HPDE6-E6E7 (cell line): ENCODE results near the gene LMX1A.

Experiments used
- DNase-seq: peaks from one replicate; pipeline ENCODE4 v3.0.0; 2011; ENCODE audit warnings: missing footprints; ENCODE audit errors: extremely low spot score

The LMX1A gene

DNA sequence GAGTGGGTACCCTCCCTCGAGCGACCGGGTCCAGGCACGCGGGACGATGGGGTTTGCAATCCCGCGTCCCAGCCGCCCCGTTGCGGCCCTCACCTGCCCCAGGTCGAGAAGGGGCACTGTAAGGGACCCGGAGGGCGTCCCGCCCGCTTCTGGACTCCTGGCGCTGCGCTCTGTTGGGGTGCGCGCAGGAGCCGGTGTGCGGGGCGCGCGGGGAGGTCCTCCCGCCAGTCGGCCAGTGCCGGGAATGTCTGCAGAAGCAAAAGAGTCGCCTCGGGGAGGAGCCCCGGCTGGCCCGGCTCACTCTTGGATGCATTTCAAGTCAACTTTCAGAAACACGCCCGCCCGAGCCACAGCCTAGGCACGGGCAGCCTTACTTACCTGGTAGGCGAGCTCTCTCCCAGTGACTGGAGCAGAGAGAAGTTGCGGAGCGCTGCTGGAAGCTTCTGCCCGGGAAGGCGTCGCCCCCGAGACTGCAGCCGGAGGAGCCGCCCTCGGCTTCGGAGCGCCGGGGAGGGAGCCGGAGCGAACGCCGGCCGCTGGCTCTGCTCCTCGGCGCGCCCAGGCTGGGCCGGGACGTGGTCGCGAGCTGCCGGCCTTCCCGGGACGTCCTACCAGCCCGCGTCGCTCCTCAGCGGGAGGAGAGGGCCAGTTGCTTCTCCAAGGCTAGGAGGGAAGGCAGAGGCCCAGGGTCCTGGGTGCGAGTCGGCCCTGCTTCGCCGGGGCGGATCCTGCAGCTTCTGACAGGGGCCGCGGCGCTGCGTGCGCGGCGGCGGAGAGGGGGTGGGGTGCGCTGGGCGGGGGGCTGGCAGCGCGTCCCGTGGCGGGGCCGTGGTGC is at the start of gene LMX1A:
LMX1A (minus strand) TSS at position 739 of the 835 bp plus-strand sequence. CDS start 1,156 bp downstream, outside the sequence.
- no peak for DNase-seq

DNA sequence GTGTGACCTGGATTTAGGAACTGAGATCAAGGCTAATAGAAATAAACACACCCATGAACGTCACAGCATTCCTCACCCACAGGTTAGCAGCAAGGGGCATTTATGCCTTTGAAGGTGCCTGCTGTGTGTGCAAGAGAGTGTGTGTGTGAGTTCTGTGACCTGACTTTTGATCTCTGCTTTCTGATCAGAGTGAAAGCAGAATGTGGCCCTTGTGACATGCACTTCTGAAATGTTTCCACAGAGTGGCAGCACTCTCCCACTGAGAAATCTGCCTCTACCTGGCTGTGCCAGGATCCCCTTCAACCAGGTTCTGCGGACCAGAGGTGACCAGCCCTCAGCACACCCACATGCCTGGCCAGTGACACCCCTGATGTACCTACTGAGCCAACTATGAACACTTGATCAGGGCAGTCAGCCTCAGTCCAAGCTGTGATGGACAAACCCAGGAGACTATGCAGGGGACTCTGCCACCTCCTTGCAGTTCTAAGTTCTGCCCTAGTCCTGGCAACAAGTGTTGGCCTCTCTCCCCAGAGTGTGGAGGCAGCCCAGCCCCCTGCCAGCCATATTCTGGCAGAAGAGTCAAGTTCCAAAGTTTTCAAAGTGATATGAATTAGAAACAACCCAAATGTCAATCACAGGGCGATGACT is 47.4 kb upstream of the LMX1A start:
- DNase-seq, result peak; percentile 17

DNA sequence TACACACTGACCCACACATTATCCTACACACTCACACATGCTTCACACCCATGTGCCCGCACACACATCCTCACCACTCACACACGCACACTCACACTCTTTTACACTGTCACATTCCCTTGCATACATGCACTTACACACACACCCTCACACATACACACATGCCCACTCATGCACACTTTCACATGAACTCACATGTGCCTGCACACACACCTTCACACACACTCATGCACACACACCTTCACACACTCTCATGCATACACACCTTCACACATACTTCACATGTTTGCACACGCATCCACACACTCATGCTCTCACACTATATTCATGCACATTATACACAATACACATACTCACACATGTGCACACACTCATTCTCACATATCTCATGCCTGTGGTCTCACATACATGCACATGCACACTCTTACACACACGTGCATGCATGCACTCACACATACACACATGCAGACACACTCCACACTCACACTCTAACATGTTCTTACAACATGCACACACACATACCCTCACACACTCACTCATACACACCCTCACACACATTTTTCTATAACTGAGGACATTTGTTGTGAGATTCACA is 46.1 kb upstream of the LMX1A start:
- DNase-seq, result no peak

DNA sequence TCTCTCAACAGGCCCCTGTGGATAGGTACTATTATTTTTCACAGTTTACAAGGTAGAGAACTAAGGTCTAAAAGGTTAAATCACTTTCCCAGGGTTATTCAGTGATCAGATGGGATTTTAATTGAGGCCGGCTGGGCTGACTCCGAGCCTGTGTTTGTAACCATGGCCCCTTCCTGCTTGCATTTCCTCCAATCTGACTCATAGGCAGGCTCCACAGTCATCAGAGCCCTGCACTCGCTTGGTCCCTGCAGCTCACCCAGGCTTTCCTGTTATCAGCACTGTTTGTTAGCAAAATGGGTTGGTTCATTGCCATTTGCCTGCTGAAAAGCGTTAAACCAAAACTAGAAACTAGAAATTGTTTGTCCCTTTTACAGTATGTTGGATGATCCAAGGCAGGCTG is 41.4 kb upstream of the LMX1A start:
- no peak for DNase-seq

DNA sequence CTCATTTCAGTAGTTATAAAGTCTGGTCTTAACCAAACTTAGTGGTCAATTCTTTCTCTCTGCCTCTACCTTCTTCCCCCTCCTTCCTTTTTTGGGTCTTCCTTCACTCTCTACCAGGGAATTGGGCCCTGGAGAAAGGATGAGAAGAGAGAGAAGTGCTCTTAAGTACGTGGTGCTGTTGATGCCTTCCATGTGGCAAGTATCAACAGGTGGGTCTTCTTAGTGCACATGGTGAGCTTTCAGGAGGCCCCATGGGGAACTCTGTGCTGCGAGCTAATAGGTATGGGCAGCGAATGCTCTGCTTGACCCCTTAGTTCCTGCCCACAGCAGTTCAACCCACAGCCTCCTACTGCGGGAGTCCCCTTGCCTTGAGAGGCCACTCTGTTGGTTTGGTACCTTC is 39.4 kb upstream of the LMX1A start:
- DNase-seq, result no peak

DNA sequence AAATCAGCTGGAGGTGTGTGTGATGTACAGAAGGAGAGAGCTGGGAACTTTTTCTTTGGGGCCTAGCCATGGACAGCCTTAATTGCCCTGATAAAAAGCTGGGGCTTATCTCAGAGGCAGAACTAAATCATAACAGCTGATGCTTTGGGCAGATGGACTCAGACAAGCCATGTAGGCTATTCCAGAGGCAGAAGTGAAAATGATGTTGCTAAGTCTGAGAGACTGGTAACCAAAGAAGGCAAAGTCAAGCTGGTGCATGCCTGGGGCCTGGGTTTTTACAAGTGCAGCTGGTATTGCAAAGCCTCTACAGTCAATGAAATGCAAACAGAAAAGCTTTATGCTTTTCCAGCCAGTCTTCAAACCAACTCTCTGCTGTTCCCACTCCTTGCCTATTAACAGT is 39.0 kb upstream of the LMX1A start:
- DNase-seq, result no peak

DNA sequence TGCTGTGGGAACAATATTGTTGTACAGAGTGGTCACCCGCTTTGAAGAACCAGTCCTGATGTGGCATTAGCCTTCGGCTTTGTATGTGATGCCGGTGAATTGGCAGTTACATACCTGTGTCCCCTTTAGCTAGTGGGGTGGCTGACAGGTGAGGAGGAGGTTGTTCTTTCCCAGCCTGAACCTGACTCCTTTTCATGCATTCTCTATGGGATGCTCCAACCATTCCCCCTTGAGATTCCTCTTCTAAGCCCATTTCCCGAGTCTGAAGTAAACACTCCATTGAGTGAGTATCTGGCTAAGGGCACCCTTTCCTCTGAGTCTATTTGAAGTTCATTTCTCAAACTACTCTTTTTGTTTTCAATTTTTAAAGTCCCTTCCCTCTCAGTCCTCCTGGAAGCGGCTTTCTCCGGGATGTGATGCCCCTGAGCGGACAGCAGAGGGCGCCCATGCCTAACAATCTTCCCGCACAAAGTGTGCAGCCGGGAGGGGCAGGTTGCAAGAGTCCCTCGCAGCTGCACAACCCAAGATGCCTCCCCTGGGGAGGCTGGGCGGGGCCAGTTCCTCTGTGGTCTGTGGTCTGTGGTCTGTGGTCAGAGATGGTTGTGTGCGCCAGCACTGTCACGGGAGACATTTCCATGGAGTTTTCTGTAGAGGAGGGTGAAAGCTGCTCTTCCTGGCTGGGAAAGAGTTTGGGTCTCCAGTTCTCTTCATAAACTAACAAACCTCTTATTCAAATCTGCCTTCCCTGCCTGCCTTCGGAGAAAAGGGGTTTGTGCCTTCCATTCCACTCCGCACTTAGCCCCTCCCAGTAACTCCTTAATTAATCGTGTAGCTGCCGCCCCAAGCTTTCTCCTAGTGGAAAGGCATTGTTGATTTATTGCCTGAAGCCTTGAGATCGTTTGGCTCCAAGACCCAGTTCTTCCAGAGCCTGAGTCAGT is 36.4 kb upstream of the LMX1A start:
- DNase-seq, result peak; percentile 70

DNA sequence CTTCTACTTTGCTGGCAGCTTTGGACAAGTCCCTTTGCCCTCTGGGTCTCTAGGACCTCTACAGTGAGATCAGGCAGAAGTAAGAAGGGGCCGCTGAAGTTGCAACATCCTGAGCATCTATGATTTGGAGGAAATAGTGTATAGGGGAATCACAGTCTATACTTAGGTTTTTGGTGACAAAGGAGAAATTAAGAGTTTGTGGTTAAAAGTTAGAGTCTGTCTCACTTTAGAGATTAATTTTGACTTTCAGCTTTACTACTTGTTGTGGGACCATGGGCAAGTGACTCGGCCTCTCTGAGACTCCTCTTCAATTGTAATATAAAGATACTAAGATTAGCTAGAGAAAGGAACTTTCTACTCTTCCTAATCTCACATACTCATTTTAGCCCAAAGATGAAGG is 33.1 kb upstream of the LMX1A start:
- no peak for DNase-seq

DNA sequence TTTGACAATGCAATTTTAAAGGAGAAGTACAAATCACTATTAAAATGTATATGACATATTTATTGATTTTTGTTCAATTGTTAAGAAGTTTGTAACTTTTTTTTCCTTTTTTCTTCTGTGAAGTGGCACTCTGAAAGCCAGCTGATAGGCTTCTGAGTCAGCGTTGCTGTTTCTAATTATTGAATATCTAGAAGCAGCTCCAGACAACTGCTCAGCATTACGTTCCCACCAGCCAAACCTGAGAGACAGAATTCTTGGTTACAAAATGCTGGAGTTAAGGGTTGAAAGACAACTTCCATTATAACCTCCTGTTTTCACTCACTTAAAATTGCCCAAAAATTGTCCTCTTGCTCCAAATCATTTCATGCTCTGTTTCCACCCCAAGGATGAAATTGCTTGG is 31.4 kb upstream of the LMX1A start:
- DNase-seq, result no peak

DNA sequence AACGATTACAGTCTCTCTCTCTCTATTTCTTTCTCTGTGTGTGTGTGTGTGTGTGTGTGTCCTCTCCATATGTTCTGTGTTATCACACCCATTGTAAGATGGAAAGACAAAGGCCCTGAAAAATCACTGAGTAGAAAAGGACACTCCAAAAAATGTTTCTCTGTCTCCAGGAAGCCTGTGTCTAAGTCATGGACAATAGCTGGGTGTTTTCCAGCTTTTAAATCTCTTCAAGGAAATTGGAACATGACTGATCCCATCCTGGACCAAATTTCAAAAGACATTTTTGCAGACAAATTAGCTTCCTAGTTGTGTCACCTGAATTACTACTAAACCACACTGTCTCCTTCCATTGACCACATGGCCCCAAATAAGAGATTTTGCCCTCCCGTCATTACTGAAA is 31.0 kb upstream of the LMX1A start:
- no peak for DNase-seq

DNA sequence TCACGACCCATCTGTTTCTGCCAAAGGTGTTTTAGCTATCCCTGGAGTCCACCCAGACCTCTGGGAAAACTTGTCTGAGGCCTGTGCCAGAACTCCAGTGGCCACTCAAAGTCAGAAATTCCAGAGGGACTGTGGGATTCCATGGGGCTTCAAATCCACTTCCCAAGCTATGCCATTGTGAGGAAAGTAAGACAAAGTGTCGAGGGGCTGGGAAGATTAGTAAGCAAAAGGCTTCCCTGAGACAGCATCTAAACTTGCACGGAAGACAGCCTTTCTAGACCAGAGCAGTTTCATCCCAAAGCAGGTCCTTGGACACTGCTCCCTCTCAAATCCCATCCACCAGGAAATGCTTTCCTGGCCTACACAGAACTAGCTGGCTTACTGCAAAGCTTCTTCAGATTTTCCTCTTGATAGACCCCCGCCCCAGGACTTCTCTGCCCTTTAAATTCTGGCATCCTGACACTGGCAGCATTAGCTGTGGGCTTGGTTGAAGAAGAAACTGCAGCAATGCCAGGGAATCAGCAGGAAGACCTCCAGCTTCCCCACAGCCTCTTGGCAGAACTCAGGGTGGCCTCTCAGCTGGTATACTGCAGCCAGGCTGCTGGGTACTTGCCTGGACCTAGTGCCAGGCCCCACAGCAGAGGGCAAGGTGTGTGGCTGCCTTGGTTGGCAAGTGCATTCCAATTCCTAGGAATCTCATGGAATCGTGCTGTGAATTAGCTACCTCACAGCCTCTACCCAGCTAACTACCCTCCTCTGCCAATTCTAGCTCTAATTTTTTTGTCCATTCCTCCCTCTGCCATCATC is 27.3 kb upstream of the LMX1A start:
- DNase-seq, result no peak

DNA sequence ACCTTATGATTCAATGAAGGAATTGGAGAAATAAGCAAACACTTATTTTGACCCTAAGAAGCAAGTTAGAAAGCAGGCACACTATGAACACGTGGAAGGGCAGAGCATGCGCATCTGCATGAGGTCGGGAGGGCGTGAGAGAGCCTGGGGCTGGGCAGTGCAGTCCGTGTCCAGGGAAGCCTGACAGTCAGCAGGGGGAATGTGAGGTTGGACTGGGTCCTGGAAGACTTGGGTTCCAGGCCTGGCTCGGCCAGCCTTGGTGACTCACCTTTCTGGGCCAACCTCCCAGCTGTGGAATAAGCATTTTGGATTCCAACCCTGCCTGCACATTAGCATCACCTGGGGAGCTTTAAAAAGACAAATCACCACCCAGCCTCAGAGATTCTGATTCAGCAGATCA is 26.6 kb upstream of the LMX1A start:
- no peak for DNase-seq

DNA sequence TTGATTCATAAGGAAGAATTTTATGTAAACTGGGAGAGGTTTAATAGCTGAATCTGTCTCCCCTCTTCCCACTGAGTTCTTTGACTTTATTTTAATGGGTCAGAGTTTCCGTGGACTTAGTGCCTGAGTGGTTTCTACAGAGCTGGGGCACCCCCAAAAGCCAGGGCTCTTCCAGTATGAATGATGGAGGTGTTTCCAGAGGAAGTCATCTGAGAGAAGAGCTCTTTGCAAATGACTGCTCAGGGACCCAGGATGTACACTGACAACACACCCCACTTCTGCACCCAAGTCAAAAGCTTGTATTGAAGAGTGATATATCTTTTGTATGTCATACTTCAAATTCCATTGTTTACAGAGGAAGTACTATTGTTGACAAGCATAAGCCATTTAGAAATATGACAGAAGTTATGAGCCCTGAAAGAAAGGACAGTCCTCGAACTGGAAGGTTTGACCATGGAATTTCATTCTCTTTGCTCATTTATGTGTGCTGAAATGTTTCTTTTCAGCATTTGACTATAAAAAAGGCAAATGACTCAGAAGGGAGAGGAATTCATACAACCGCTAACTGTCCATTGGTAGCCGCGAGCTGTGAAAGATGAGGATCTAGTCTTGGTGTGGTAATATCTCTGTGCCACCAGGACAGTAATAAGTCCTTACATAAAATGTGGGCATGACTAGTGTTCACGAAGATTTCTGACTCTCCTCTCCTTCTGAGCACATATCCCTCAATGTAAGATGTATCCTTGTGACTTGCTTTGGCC is 25.4 kb upstream of the LMX1A start:
- no peak for DNase-seq

DNA sequence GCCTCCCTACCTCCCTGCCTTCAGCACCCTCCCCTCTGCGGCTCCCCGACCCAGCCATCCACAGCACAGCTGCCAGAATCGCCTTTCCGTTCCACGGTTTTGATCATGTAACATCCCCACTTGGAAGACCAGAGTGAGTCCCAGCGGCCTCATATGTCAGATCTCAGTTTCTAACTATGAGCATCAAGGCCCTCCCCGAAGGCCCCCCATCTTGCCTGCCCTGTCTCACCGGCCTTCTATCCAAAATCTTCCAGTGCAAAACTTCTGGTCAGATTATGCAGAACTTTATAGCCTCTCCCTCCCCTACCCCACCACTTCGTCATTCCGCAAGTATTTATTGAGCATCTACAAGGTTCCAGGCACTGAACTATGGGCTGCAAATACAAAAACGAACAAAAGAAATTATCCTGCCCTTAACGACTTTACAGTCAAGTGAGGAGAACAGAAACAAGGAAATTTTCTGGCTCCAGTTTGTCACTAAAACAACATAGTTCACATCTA is 20.3 kb upstream of the LMX1A start:
- no peak for DNase-seq

DNA sequence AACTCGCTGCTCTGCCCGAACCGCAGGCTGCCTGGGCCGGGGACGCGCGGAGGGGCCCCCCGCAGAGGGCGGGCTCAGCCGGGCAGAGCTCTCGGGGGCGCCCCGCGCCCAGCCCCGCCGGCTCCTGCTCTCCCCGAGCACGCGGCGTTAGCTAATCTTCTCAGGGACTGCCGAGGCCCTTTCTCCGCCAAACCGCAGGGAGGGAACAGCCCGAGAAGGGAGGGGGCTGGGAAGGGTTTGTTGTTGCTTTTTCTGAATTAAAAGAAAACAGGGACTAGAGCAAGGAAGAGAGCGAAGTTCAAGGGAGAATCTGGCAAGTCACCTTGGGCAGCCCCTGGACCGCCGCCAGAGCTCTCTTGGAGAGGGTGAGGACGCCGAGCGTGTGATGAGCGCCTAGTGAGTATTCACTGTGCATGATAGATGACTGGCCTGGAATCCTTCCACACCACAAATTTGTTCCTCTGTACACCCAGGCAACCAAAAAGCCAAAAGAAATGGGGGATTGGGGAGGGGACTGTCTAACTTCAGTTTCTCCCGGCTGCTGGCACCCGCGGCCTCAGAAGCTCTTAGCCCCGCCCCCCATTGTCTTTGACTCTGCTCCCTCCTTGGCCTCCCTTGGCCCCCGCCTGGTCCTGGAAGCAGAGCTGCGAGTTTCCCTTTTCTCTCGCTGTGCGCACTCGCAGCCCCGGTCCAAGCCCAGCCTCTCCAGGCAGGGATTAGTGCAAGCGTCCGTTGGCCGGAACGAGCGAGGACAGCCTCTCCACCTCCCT is 19.7 kb upstream of the LMX1A start:
- no peak for DNase-seq

DNA sequence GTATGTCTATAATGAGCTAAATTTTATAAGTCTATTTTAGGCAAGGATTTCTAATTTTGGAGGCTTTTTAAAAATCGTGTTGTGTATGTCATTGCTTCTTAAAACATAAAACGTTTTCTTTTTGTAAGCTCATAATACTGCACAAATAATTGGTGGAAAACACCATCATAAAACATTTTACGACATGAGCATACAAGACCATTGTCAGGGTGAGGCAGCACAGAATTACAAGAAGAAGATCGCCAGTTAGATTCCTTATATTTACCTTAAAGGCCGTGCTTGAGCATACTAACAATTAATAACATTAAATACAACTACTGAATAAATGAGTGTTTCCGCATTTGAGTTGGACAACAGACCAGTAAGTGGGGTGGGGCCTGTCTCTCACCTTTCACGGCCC is 19.1 kb upstream of the LMX1A start:
- DNase-seq, result no peak

DNA sequence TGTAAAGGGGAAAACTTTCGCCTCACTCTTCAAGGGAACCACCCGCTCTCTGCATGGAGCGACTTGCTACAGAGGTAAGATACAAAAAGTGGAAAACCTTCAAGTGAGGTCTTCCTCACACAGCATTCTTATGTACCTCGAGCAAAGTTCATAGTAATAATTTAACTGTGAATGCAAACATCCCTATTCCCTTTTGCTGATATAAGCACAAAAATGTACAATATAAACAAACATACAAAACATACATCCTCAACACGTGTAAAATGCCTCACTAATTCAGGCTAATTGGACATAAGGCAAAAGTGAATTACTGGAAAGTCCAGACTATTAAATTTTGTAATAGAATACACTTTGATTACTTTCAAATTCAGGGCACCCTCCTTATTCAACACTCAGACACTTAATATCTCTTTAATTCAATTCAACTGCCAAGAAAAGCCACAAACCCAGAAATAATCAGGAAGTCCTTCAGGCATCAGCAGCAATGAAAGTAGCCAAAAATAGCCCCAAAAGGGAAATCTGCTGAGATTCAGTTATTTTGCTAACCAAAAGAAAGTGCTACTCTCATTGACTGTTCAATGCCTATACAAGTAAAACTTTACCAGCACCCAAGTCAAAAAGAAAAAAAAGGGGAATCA is 15.2 kb upstream of the LMX1A start:
- DNase-seq, result no peak

DNA sequence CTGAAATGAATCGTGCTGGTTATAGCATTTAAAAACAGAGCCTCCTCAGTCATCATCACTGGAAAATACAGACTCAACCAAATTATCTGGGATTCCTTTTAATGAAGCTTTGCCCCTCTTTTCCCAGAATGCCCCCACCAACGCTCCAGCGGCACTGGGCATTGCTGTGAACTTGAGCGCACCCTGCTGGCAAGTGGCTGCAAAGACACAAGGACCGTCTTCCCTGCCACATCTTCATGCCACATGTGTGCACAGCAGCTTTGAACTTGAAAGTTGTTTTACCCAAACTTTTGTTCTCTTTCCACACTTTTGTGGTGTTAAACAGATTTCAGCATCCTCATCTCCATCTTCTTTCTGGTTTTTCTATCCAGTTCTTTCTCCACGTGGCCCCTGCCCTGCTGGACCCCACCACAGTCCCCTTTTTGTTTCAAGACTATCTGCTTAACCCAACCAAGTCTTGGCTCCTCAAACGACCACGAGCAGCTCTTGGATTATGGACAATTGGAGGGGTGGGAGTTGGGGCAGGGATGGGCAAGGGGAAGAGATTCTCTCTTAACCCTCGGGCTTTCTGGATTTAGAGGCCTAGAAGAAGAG is 12.8 kb upstream of the LMX1A start:
- DNase-seq, result peak; percentile 35
